Sciatic nerve (tissue), 2 donors: ENCODE data around the gene PACS2. TPM values are rescaled to one million over a fixed set of nuclear protein-coding genes. Genes with fewer than 3 reads are reported as not detected.
A peak's percentile ranks its signal among the peaks of the same experiment; 100 is the strongest.

Source experiments
- ATAC-seq: fragments of 200-7000 bp; cut with Tn5 transposase; one replicate; pipeline ENCODE4 v1.9.1; 2020; ENCODE audit warnings: mild to moderate bottlenecking, moderate library complexity
- DNase-seq: peaks from one replicate; pipeline ENCODE4 v3.0.0-alpha.2; 2020; ENCODE audit warnings: low spot score
- intact Hi-C: fragments of 100-400 bp; cut with DNase I; formaldehyde crosslinking; loops from one replicate; pipeline ENCODE4 v1.14.2; 2022
- total RNA-seq: library from RNA; stranded (reverse); fragmentation: NEBNext Ultra II Directional; extraction: Animal tissue kit (Norgen Biotek cat#: 25700); gene quantifications from one replicate; pipeline ENCODE4 v1.2.1, GENCODE V29; 2021
- donor health status: DM: no; HTN: no; CAD: no.
- donor health status: DM: no; HTN: no; CAD: no.

The PACS2 gene
- total RNA-seq, 1 donor from 2014 or later = 152 TPM

DNA sequence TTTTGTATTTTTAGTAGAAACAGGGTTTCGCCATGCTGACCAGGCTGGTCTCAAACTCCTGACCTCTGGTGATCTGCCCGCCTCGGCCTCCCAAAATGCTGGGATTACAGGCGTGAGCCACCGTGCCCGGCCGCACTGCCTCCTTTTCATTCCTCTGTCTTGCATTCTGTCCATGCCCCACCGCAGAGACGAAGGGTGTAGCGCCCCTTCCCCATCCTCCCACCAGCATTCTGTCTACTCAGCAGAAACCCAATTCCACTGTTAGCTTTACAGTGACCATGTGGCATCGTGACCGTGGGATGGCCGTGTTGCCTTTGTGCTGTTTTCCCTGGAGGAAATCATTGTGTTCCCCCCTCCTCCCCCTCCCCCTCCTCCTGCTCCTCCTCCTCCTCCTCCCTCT is 94.0 kb downstream of the PACS2 start:
- DNase-seq = no peak
- intact Hi-C loops = no loop called here
- ATAC-seq = no peak

DNA sequence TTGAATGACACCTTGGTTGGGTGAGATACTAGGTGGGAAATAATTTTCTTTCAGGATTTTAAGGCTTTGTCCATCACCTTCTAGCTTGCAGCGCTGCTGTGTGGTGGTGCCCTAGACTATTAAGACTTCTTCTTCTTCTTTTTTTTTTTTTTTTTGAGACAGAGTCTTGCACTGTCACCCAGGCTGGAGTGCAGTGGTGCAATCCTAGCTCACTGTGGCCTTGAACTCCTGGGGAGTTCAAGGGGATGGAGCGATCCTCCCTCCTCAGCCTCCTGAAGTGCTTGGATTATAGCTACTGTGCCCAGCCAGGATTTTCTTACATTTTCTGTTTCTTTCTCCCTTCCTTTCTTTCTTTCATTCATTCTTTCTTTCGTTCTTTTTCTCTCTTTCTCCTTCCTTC is 94.8 kb downstream of the PACS2 start:
- DNase-seq (no peak), ATAC-seq (no peak)
- intact Hi-C loops = no loop called here

DNA sequence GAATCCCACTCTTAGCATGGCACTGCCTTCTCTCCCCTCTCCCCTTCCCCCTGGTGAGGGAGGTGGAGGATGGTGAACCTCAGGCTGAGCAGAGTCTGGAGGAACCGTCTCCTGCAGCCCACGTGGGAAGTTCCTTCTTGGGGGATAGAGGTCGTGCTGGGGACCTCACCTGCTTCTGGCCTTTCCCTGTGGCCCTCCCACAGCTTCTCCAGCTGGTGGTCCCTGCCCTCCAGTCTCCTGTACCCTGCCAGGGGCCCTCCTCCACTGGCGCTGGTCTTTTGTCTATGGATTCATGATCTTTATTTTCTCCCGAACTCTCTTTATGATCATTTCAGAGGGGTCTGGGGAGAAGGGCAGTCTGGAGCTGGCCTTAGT is 96.1 kb downstream of the PACS2 start:
- no peak for DNase-seq
- ATAC-seq = no peak
- intact Hi-C loops = no loop called here

DNA sequence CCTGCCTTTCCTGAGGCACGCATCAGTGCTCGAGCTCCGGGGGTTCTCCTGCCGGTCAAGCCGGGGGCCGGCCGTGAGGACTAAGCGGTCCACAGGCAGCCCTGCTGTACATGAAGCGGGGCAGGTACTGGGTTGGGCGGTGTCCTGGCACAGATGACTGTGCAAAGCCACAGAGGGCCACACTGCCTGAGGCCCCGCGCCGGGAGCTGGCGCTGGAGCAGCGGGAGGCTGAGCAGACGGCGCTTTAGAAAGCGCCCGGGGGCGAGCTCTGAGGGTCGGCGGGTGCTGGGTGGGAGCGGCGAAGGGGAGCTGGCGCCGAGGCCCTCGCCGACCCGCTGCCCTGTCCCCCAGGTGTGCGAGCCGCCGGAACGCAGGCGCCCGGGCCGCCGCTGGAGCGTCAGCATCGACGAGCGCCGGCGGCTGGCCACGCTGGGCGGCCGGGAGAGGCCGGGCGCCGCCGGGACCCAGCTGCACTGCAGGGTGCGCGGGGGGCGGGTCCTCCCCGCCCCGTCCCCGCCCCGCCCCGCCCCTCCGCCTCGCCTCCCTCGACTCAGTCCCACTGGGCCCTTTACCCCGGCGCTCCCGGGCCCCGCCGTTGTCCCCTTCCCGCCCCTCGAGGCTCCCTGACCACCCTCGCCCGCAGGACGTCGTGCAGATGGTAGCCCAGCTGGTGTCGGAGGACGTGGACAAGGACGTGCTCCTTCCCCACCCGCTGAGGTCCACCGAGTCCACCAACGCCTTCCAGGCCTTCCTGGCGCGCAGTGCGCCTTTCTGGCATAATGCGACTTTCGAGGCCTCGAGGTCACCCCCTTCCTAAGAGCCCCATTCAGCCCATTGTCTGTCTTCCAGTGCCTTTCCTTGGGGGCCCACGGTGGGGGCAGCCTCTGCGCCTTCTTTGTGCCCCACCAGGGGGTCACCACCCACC is 96.7 kb downstream of the PACS2 start:
- ATAC-seq (peak; percentile 56), DNase-seq (peak; percentile 62)
- intact Hi-C loops = no loop called here

DNA sequence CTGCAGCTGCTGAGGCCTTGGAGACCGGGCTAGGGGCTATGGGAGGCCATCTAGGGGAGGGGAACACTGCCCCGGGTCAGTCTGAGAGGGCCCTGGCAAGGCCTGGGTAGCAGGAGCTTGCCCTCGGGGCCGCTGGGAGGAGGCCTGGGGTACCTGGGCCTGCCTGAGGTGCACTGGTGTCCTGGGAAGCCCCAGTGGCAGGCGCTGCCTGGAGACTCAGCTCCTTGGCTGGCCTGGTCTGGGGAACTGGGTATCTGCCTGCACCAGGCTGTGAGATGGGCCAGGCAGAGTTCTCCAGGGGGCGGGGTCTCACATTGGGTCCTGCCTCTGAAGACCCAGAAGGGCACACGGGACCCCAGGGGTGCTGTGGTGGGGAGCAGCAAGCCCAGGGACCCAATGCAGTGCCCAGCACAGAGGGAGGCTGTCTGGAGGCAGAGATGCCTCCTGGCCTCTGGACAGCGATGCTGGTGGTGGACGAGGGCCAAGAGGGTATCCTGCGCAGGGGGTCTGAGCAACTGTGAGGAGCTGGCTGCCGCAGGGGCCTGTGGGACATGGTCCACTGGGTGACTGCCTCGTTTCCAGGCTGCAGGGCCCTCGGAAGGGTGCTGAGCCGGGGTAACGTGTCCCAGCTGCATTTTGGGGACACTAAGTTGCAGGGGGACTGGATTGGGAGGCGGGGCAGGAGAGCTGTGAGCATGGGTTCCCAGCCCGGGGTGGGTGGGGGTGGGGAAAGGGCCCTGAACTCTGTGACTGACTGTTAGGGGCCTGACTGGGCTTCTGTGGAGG is 97.6 kb downstream of the PACS2 start:
- no peak for DNase-seq
- intact Hi-C loops = no loop called here
- ATAC-seq = no peak

DNA sequence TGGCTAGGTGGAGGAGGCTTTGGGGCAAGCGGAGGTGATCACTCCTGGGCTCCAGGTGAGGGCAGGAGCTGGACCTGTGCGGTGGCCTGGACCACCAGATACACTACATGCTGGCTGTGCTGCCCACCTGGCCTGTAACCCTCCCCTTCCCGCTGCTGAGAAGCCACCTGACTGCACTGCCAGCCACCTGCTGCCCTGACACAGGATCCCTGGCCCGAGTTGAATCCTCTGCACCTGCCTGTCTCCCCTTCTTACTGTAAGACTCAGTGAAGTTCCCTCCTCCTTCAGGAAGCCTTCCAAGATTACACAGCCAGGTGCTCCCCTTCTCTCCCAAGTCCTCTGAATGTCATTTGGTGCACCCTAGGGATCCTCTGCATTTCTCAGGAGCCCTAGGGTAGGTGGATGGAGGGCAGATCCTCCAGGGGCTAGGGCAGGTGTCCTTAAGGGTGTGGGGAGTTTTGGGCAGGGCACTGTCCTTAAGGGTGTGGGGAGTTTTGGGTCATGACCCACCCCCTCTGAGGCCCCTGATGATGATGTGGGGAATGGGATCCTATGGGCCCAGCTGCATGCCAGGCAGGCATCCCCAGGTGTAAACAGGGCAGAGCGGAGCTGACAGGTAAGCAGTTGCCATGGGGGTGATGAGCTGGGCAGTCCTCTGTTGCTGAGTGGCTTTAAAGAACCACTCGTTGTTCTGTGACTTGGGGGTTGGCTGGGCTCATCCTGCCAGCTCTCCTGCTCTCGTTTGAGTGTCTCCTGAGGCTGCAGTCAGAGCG is 98.4 kb downstream of the PACS2 start:
- intact Hi-C loops = no loop called here
- ATAC-seq = no peak
- DNase-seq = no peak

DNA sequence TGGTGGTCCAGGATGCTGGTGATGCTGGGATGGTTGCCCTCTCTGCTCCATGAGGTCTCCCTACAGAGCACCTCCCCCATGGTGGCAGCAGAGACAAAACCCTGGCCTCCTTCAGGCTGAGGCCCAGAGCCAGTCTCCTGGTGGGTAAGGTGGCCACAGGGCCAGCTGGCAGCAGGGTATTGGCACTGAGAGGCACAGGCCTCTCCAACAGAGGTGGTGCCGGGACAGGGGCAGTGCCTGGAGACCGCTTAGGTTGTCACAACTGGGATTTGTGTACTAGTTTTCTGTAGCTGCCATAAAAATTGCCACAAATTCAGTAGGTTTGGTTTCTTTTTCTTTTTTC is 99.0 kb downstream of the PACS2 start:
- no peak for ATAC-seq
- no peak for DNase-seq
- intact Hi-C loops = no loop called here

DNA sequence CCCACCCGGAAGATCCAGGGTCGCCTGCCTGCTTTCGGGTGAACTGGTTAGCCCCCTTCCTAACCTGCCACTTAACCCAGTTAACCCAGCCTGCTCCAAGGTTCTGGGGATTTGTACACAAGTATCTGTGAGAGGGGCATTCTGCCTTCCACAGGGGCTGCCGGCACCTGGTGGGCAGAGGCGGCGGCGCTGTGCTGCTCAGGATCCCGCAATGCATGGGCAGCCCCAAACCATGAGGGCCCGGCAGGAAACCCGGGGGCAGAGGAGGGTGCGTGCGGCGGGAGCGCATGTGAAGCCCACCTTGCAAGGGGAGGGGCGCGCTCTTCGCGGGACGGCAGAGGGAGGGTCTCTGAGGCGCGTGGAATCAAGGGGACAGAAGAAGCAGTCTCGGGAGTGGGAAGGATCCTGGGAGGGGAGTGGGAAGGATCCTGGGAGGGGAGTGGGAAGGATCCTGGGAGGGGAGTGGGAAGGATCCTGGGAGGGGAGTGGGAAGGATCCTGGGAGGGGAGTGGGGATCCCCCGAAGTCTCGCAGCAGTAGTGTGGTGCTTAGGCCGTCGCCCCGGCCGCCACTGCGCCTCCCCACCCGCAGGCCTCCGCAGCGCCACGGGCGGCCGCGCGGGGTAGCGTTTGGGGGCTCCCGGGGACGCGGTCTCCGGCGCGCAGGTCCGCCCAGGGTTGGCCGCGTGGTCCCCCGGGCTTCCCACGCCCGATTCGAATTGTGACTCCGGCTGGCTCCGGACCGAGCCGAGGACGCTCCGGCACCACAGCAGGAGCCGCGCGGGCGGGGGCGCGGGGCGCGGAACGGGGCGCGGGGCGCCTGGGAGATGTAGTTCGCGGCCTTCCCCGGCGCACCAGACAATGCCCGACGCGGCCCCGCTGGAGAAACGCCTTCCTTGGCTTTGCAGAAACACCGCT is 100.2 kb downstream of the PACS2 start:
- peak; percentile 85 for DNase-seq
- peak; percentile 82 for ATAC-seq
- intact Hi-C loops = no loop called here

DNA sequence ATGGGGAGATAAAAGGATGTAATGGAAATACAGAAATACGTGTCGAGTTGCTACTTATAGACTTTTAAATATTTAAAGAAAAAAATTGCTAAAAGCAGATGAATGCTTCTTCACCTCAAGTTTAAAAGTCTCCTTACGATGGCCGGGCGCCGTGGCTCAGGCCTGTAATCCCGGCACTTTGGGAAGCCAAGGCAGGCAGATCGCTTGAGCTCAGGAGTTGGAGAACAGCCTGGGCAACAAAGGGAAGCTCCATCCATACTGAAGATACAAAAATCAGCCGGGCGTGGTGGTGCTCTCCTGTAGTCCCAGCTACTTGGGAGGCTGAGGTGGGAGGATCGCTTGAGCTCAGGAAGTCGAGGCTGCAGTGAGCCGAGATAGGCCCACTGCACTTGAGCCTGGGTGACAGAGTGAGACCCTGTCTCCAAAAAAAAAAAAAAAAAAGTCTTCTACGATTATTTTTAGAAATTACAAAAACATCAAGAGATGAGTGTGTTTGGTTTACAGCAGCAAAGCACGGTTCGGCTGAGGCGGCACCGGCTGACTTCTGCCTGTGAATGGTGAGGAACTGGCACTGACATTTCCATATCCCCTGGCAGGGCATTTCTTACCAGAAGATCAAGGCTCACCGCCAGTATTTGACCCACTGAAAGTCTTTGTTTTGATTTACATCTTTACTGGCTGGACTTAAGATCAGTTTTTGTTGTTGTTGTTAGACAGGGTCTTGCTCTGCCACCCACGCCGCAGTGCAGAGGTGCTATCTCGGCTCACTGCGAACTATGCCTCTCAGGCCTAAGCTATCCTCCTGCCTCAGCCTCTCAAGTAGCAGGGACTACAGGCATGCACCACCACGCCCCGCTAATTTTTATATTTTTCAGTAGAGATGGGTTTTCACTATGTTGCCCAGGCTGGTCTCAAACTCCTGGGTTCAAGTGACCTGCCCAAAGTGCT is 101.2 kb downstream of the PACS2 start:
- intact Hi-C loops = no loop called here
- no peak for ATAC-seq
- DNase-seq = no peak

DNA sequence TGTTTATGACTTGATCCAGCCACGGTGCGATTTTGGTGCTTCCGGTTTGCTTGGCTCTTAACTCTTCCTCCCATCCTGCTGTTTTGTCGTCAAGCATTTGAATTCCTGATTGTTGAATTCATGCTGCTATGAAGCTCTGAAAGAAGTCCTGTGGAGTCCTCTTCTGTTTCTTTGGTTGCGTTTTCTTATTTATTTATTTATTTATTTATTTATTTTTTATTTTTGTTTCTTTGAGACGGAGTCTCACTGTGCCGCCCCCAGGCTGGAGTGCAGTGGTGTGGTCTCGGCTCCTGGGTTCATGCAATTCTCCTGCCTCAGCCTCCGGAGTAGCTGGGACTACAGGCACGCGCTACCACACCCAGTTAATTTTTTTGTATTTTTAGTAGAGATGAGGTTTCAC is 102.1 kb downstream of the PACS2 start:
- ATAC-seq (no peak), DNase-seq (no peak)
- intact Hi-C loops = no loop called here

DNA sequence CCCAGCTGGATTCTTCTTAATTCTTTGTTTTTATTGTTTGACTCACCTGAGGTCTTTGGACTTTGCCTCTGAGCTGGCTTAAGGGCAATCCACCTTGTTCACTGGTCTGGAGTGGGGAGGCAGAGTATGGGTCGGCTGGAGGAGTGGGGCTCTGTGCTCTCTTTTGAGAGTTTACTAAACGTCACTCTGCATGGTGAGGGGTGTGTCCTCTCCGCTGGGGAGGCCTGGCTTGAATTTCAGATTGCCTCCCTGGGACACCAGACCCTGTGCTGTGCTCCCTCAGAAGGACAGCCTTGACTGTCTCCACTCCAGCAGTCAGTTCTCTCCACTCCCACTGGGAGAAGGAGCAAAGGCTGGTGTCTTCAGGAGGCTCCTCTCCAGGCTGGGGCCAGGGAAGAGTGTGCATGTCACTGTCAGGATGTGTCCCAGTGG is 103.2 kb downstream of the PACS2 start:
- intact Hi-C loops = no loop called here
- ATAC-seq = no peak
- DNase-seq = no peak

DNA sequence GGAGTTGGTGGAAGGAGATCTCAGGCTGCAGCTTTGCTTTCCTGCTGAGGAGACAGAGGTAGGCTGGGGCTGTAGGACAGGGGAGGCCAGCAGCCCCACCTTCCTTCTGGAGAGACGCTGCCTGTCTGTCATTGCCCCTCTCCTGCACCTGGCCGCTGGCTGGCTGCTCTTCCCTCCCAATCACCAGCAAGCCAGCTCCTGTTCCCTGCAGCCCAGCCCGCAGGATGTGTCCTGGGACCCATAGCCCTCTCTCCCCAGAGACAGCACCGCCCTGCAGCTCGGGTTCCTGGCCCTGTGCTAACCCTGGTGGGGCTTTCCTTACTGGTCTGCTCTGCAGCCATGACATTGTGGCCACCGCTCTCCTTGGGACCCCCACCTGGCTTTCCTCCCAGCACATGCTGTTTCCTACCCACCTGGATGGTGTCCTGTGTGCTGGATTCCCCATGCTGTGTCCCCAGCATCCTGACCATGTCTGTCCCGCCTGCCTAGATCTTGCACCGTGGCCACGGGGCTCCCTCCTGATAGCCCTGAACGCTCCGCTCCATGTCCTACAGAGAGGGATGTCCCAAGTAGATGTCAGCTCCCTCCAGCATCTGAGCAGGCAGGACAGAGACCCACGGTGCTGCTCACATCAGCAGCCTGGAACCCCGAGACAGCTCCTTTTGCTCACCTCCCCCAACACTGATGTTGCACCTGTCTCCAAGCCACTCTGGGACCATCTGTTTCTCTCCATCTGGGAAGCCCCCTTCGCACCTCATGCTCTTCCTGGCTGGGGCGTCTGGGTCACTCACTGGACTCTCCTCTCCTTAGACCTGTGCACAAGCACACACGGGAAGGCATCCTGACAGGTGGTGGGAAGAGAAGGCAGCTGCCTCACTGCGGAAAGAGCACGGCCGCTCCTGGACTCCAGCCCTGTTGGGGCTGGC is 104.0 kb downstream of the PACS2 start:
- ATAC-seq (no peak), DNase-seq (no peak)
- intact Hi-C loops = no loop called here

DNA sequence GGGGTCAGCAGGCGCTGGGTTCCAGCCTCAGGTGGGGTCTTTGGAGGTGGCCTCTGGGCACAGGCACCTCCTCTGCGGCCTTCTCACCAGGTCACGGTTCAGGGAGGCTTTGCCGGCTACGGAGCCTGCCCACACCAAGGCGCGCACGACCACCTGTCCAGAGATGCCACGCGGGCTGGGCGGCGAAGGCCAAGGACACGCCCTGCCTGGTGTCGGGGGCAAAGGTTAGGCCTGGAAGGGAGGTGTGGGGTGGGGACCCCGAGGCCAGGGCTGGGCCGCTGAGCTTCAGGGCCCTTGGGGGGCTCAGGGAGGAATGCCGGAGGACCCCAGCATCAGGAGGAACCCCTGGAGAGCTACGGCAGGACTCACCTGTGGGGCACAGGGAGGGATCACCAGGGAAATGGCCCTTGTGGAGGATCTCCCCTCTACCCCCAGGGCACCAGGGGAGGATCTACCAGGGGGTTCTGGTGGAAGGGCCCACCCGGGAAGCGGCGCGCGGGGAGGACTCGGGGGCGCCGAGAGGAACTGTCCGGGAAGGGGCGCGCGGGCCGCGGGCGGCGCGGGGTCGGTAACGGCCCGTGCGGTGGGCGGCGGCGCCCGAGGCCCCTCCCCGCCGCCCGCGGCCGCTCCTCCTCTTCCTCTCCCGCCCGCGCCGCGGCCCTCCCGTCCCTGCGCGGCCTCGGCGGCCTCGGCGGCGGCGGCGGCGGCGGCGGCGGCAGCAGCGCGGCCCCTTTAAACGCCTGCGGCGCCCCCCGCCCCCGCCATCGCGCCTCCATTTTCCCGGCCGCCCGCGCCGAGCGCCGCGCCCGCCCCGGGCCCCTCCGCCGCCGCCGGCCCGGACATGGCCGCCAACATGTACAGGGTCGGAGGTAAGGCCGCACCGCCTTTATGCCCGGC is 104.9 kb downstream of the PACS2 start, which contains the start of gene MTA1:
TSS of gene MTA1 (plus strand) at position 633 of the 897 bp plus-strand sequence. CDS start at position 842, 209 bp downstream.
- DNase-seq (no peak), ATAC-seq (peak; percentile 45)
- intact Hi-C loops = no loop called here

DNA sequence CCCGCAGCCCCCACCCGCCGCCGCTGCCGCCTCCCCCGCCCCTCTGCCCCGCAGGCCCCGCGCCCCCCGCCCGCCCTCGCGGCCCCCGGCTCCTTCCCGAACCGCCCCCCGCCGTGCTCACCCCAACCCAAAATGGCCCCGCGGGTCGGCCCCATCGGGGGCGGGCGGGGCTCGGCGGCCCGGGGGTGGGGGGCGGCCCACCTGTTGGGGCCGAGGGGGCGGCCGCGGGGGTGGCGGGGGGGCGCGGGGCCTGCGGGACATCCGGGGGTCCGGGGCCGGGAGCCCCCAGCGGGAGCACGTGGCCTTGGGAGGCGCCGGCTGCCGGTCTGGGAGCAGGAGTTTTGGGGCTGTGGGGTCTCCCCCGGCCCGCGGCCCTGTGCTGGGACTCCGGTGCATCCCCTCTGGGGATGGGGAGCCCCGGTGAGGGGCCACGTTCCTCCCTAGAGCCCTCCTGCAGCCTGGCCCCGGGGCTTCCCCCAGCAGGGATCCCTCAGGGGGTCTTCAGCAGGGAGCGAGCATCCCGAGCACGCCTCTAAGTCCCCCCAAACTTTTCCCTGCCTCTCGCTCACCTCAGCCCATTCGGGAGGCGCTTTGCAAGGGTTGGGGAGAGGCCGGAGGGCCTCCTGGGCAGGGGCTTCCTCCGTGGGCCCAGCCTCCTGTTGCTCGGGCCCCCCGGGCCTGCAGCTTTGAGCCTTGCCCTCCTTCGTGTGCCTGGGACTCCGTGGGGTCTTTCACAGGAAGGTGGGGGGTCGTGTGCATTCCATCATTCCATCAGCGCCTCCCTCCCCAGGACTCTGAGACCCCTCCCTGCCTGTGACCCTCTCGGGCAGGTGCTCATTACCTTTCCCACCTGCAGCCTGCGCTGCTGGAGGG is 105.8 kb downstream of the PACS2 start:
- peak; percentile 5 for ATAC-seq
- no peak for DNase-seq
- intact Hi-C loops = no loop called here
